Karpas-422 (cell line): ENCODE results near the gene TRPC3. TPM values are rescaled to one million over a fixed set of nuclear protein-coding genes. Genes with fewer than 3 reads are reported as not detected.
"Not testable (repeated sequence)": the region's sequence is repeated elsewhere in the genome, so short reads cannot be mapped to it uniquely, and the experiment has no call there.

Experiments used
- DNase-seq: peaks from one replicate; pipeline ENCODE4 v3.0.0-alpha.2; 2015
- H2AFZ ChIP-seq: fragments of 200-600 bp; sonication (generic); 2 replicates; pipeline ENCODE4 v1.6.1; 2014; ENCODE audit warnings: antibody characterized with exemption, low read length, mixed read lengths
- H3K27ac ChIP-seq: fragments of 200-600 bp; sonication (generic); 2 replicates; pipeline ENCODE4 v1.5.1; 2014; ENCODE audit warnings: mild to moderate bottlenecking, low read length, moderate library complexity
- H3K27me3 ChIP-seq: fragments of 200-600 bp; sonication (generic); 2 replicates; pipeline ENCODE4 v1.6.1; 2014; ENCODE audit warnings: low read length, mixed read lengths
- H3K36me3 ChIP-seq: fragments of 200-600 bp; sonication (generic); 2 replicates; pipeline ENCODE4 v1.6.1; 2014; ENCODE audit warnings: low read length, mixed read lengths; ENCODE audit not compliant: insufficient read depth
- H3K4me1 ChIP-seq: fragments of 200-600 bp; sonication (generic); 2 replicates; pipeline ENCODE4 v1.6.1; 2014; ENCODE audit warnings: mild to moderate bottlenecking, low read length, mixed read lengths
- H3K4me2 ChIP-seq: fragments of 200-600 bp; sonication (generic); 2 replicates; pipeline ENCODE4 v1.6.1; 2014; ENCODE audit warnings: low read length, low read depth, mild to moderate bottlenecking; ENCODE audit not compliant: poor library complexity, severe bottlenecking
- H3K4me3 ChIP-seq: fragments of 200-600 bp; sonication (generic); 2 replicates; pipeline ENCODE4 v1.5.1; 2014; ENCODE audit warnings: mild to moderate bottlenecking, antibody characterized with exemption, low read length, mixed read lengths
- H3K79me2 ChIP-seq: fragments of 200-600 bp; sonication (generic); 2 replicates; pipeline ENCODE4 v1.6.1; 2014; ENCODE audit warnings: mild to moderate bottlenecking, low read length, mixed read lengths
- H3K9ac ChIP-seq: fragments of 200-600 bp; sonication (generic); 2 replicates; pipeline ENCODE4 v1.6.0; 2014; ENCODE audit warnings: low read length
- H3K9me2 ChIP-seq: fragments of 200-600 bp; sonication (generic), shearing (Covaris generic); replicated peaks from 2 replicates; pipeline ENCODE4 v1.6.0; 2014; ENCODE audit warnings: mild to moderate bottlenecking, low read length, moderate library complexity; ENCODE audit not compliant: insufficient read depth
- H3K9me3 ChIP-seq: fragments of 300-700, 200-600 bp; sonication (generic); 2 replicates; pipeline ENCODE4 v1.6.1; 2014; ENCODE audit warnings: low read length, mixed read lengths
- H4K20me1 ChIP-seq: fragments of 200-600 bp; sonication (generic); 2 replicates; pipeline ENCODE4 v1.6.1; 2014; ENCODE audit warnings: mild to moderate bottlenecking, antibody characterized with exemption, low read length, low read depth; ENCODE audit not compliant: insufficient read depth
- total RNA-seq: library from RNA; depleted of rRNA; stranded (reverse); fragments of >200 nt; shearing (Covaris generic); gene quantifications from 2 replicates; pipeline ENCODE4 v1.2.3, GENCODE V29; 2014; ENCODE audit warnings: low replicate concordance

The TRPC3 gene
- total RNA-seq, 1 experiment from 2014 or later, result not detected

DNA sequence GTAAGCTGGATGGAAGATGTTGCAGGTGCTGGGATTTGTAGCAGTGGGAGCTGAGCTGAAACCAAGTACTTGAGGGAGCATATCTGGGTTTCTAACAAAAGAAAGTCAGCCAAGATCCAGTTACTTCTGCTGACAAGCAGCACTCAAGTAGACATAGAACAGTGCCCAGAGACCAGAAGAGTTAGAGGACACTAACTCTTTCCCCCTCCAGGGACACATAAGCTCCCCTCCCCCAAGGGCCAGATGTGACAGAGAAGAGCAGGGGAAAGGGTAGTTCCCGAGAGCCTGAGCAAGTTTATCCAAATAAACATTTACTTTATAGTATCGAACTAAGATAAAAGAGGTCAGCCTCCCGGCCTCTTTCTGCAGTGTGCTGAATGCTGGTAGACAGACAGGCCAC is 12.2 kb downstream of the TRPC3 start:
- Histone ChIP-seq H3K4me2 (no peak overlapping the region), H3K9me3 (no peaks in the 10 kb centered on the region), H3K79me2 (no peaks in the 10 kb centered on the region), H3K27ac (no peak overlapping the region), H3K4me1 (no peaks in the 10 kb centered on the region), H3K4me3 (no peak overlapping the region), H4K20me1 (no peaks in the 10 kb centered on the region), H3K27me3 (no peaks in the 10 kb centered on the region), H3K9me2 (no peaks in the 10 kb centered on the region), H3K9ac (no peak overlapping the region), H2AFZ (no peak overlapping the region), H3K36me3 (no peaks in the 10 kb centered on the region)
- no peak for DNase-seq

DNA sequence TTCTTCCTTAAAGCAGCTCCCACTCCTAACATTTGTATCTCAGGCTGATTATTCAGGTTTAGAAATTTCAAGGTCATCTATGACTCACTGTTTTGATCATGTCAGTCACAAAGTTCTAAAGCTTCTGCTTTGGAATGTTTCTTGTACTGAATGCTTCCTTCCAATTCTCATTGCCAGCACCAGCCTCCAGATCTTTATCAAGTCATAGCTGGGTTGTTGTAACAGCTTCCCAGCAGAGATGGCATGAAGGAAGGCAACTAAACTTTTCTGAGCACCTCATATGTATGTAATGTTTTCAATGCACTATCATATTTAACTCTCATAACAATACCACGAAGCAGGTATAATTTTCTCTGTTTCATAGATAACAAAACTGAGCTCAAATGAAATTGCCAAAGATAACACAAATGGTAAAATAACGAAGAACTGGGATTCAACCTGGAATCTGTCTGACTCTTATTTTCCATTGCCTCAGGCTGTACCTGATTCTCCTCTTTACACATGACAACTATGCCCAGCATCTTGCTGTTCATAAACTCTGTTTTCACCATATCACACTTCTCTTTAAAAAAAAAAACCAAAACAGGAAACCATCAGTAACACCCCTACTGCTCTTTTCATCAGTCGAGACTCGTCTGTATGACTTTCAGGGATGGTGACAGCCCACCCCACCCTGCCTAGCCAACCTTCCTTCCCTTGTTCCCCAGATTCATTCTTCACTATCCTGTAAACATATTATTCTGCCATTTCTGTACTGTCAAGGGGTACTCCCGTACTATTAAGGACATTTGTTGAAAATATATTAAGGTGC is 13.4 kb downstream of the TRPC3 start:
- Histone ChIP-seq H3K4me1 (no peaks in the 10 kb centered on the region), H3K9me2 (no peaks in the 10 kb centered on the region), H3K9me3 (no peaks in the 10 kb centered on the region), H3K9ac (no peak overlapping the region), H3K79me2 (no peaks in the 10 kb centered on the region), H2AFZ (no peak overlapping the region), H3K36me3 (no peaks in the 10 kb centered on the region), H3K4me2 (no peak overlapping the region), H4K20me1 (no peaks in the 10 kb centered on the region), H3K27me3 (no peaks in the 10 kb centered on the region), H3K4me3 (no peak overlapping the region), H3K27ac (no peak overlapping the region)
- DNase-seq, result no peak

DNA sequence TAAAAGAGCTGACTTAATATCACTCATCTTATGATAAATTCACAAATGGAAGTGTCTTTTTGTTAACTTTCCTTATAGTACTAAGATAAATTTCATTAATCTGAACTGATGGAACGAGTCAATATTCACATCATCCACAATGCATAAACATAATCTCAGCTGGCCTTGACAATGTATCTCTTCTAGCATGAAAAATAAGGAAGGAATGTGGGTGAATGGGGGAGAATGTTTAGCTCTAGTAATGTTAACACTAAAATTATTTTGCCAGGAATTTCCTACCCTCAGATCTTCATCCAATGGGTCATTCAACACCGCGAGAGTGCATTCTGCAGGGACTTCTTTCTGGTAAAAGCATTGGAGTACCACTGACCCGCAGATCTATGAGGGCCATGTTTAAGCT is 15.8 kb downstream of the TRPC3 start:
- no peaks in the 10 kb centered on the region for H3K36me3 ChIP-seq
- no peak overlapping the region for H3K27ac ChIP-seq
- H3K4me1 ChIP-seq, result no peaks in the 10 kb centered on the region
- H4K20me1 ChIP-seq, result no peaks in the 10 kb centered on the region
- no peaks in the 10 kb centered on the region for H3K27me3 ChIP-seq
- H3K9me3 ChIP-seq, result no peaks in the 10 kb centered on the region
- no peak overlapping the region for H3K4me3 ChIP-seq
- no peak overlapping the region for H3K4me2 ChIP-seq
- H3K9me2 ChIP-seq, result no peaks in the 10 kb centered on the region
- H3K79me2 ChIP-seq, result no peaks in the 10 kb centered on the region
- DNase-seq, result no peak
- H2AFZ ChIP-seq, result no peak overlapping the region
- no peak overlapping the region for H3K9ac ChIP-seq

DNA sequence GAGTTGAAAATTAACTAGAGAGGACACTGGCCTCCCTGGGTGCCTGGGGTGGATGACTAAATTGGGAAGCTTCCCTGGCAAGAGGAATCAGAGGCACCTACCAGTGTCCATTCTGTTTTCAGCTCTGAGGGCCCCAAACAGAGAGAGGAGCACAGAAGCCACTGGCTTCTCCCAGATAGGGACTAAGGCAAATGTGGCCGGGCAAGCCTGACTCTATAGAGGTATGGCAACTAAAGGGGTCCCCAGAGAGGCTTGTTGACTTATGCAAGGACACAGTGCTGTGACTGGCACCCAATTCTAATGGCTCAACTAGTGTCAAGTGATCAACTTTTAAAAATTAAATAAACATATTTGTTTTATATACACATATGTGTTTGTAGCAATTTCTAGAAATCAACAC is 17.2 kb downstream of the TRPC3 start:
- Histone ChIP-seq H3K4me2 (no peak overlapping the region), H4K20me1 (no peaks in the 10 kb centered on the region), H3K4me1 (no peaks in the 10 kb centered on the region), H2AFZ (no peak overlapping the region), H3K9me2 (no peaks in the 10 kb centered on the region), H3K9ac (no peak overlapping the region), H3K9me3 (no peaks in the 10 kb centered on the region), H3K27ac (no peak overlapping the region), H3K27me3 (no peaks in the 10 kb centered on the region), H3K36me3 (no peaks in the 10 kb centered on the region), H3K4me3 (no peak overlapping the region), H3K79me2 (no peaks in the 10 kb centered on the region)
- DNase-seq, result no peak

DNA sequence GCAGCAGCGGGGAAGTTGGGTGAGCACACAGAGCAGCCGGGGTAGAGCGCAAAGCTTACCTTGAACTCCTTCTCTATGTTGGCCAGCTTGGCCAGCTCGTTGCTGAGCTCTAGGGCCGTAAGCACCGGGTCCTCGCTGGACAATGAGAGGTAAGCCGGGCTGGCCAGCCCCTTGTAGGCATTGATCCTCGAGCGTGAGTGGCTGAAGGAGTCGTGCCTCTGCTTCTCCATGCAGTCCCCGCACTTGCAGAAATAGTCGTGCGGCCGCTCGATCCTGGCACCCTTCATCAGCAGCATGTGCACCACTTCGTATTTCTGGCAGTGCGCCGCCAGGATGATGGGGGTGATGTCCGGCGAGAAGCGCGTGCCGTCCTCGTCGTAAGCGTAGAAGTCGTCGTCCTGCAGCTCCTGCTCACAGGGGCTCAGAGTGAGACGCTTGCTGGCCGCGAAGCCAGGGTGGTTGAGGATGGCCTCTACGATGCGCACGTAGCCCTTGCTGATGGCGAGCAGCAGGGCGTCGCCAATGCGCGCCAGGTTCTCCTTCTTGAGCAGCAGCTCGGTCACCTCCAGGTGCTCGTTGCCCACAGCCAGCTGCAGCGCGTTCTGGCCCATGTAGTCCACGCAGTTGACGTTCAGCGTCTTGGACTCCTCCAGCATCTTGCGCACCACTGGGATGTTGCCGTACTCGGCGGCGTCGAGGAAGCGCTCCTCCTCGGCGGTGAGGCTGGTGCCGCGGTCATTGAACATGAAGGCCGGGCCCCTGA is 19.5 kb downstream of the TRPC3 start:
- no peaks in the 10 kb centered on the region for H3K27me3 ChIP-seq
- no peak overlapping the region for H3K27ac ChIP-seq
- H3K4me3 ChIP-seq, result no peak overlapping the region
- H3K4me2 ChIP-seq, result no peak overlapping the region
- H2AFZ ChIP-seq, result no peak overlapping the region
- H3K9ac ChIP-seq, result no peak overlapping the region
- no peak for DNase-seq
- no peaks in the 10 kb centered on the region for H3K9me2 ChIP-seq
- no peaks in the 10 kb centered on the region for H4K20me1 ChIP-seq
- H3K36me3 ChIP-seq, result no peaks in the 10 kb centered on the region
- no peaks in the 10 kb centered on the region for H3K79me2 ChIP-seq
- no peaks in the 10 kb centered on the region for H3K4me1 ChIP-seq
- H3K9me3 ChIP-seq, result no peaks in the 10 kb centered on the region

DNA sequence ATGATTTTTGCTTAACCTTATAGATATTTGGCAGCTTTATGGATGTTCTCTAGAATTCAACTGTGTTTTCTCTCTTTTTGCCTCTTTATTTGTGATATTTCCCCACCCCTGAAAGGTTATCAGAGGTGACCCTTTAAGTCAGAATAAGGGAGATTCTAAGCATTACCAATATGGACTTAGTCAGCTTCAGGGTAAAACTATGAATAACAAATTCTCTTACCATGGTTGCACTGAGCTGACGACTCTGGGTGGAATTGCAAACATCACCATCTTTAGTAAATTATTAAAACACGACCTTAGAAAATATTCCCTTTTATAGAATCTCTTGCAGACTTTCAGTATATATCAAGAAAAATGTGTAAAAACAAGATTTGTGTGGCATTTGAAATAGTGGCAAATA is 21.6 kb downstream of the TRPC3 start:
- Histone ChIP-seq H3K27me3 (no peaks in the 10 kb centered on the region), H3K9ac (no peak overlapping the region)

DNA sequence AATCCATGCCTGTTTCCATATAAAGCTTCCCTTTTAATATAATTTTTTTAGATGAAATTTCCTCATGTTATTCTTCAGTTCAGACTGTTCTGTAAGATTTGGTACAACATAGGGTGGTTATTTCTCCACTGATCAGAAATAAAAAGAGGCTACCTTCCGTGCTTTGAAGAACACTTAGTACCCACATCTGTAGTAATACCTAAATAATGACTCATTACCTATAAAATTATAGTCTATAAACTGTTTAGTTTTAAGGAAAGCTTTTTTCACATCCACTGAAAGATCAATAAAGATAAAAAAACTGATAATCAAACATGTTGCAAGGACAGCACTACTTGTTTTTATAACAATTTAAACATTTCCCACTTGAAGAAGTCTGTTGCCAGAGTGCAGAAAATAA is 23.9 kb downstream of the TRPC3 start:
- H3K9ac ChIP-seq, result no peak overlapping the region
- no peaks in the 10 kb centered on the region for H3K9me3 ChIP-seq
- no peaks in the 10 kb centered on the region for H3K79me2 ChIP-seq
- H3K36me3 ChIP-seq, result no peaks in the 10 kb centered on the region
- no peak overlapping the region for H3K4me2 ChIP-seq
- no peaks in the 10 kb centered on the region for H3K27me3 ChIP-seq
- H4K20me1 ChIP-seq, result no peaks in the 10 kb centered on the region
- no peak overlapping the region for H3K27ac ChIP-seq
- H3K4me3 ChIP-seq, result no peak overlapping the region
- DNase-seq, result no peak
- no peaks in the 10 kb centered on the region for H3K4me1 ChIP-seq
- no peaks in the 10 kb centered on the region for H3K9me2 ChIP-seq
- no peak overlapping the region for H2AFZ ChIP-seq

More for the DNA sequence above, 21.6 kb downstream of the TRPC3 start:
- Histone ChIP-seq H3K79me2 (no peaks in the 10 kb centered on the region), H3K36me3 (no peaks in the 10 kb centered on the region), H3K4me2 (no peak overlapping the region), H2AFZ (no peak overlapping the region), H3K4me1 (no peaks in the 10 kb centered on the region), H3K4me3 (no peak overlapping the region), H3K27ac (no peak overlapping the region), H3K9me3 (no peaks in the 10 kb centered on the region), H4K20me1 (no peaks in the 10 kb centered on the region), H3K9me2 (no peaks in the 10 kb centered on the region)
- no peak for DNase-seq

DNA sequence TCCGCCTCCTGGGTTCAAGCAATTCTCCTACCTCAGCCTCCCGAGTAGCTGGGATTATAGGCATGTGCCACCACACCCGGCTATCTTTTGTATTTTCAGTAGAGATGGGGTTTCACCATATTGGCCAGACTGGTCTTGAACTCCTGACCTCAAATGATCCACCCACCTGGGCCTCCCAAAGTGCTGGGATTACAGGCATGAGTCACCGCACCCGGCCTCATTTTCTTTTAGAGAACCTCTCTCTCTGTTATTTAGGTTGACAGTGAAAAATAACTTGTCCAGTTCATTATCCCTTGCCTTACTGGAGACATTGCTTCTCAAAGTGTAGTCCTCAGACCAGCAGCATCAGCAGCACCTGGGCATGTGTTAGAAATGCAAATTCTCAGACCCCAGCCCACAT is 25.4 kb downstream of the TRPC3 start:
- not testable (repeated sequence) for H3K36me3 ChIP-seq, H3K27me3 ChIP-seq, DNase-seq, H3K4me2 ChIP-seq, H2AFZ ChIP-seq, H3K79me2 ChIP-seq, H3K4me3 ChIP-seq, H3K9me3 ChIP-seq, H3K9ac ChIP-seq, H3K4me1 ChIP-seq, H3K27ac ChIP-seq, H3K9me2 ChIP-seq, H4K20me1 ChIP-seq
